GDM1 (cell line): Measurements from ENCODE around the gene PGAM1.
"Not testable (repeated sequence)": the region's sequence is repeated elsewhere in the genome, so short reads cannot be mapped to it uniquely, and the experiment has no call there.

ENCODE experiments used
- DNase-seq: peaks from one replicate; lab custom pipeline; 2025; lab: John Stamatoyannopoulos, UW

Gene PGAM1

GRCh38 chr10:97425964-97426775 lies at the start of gene PGAM1:
PGAM1 (plus strand) TSS chr10:97426191; CDS start chr10:97426308, 117 bp downstream.
- peak; percentile 97 for DNase-seq

- no peak for DNase-seq
Observed at GRCh38 chr10:97376413-97376812, 49.6 kb upstream of the PGAM1 start.

GRCh38 chr10:97378933-97379921 lies 46.8 kb upstream of the PGAM1 start:
- DNase-seq = no peak

- no peak for DNase-seq
Observed at GRCh38 chr10:97380516-97380915, 45.5 kb upstream of the PGAM1 start.

GRCh38 chr10:97381626-97382025 lies 44.4 kb upstream of the PGAM1 start:
- no peak for DNase-seq

- DNase-seq = no peak
Observed at GRCh38 chr10:97383159-97383558, 42.8 kb upstream of the PGAM1 start.

GRCh38 chr10:97384156-97384555 lies 41.8 kb upstream of the PGAM1 start:
- no peak for DNase-seq

GRCh38 chr10:97384641-97385040 lies 41.4 kb upstream of the PGAM1 start:
- no peak for DNase-seq

- DNase-seq = no peak
Observed at GRCh38 chr10:97385565-97385964, 40.4 kb upstream of the PGAM1 start.

- no peak for DNase-seq
Observed at GRCh38 chr10:97388152-97388551, 37.8 kb upstream of the PGAM1 start.

- no peak for DNase-seq
Observed at GRCh38 chr10:97390091-97390490, 35.9 kb upstream of the PGAM1 start.

GRCh38 chr10:97393034-97393573 lies 32.9 kb upstream of the PGAM1 start:
- DNase-seq = no peak

GRCh38 chr10:97396056-97396455 lies 29.9 kb upstream of the PGAM1 start:
- DNase-seq = no peak

- no peak for DNase-seq
Observed at GRCh38 chr10:97399843-97400545, 26.0 kb upstream of the PGAM1 start.

GRCh38 chr10:97400665-97401454 lies 25.1 kb upstream of the PGAM1 start, which contains the start of gene RRP12:
RRP12 (minus strand) TSS chr10:97401340; CDS start chr10:97401231, 109 bp downstream.
- DNase-seq = peak; percentile 92

GRCh38 chr10:97401455-97401919 lies 24.5 kb upstream of the PGAM1 start:
- no peak for DNase-seq

GRCh38 chr10:97404044-97404443 lies 21.9 kb upstream of the PGAM1 start:
- no peak for DNase-seq

GRCh38 chr10:97406064-97406463 lies 19.9 kb upstream of the PGAM1 start:
- peak; percentile 88 for DNase-seq

GRCh38 chr10:97406483-97406882 lies 19.5 kb upstream of the PGAM1 start:
- not testable (repeated sequence) for DNase-seq

GRCh38 chr10:97407211-97407951 lies 18.6 kb upstream of the PGAM1 start:
- DNase-seq = peak; percentile 60
